Activated CD8-positive, alpha-beta memory T cell treated with anti-CD3 and anti-CD28 coated beads for 48 hours (primary cell): ENCODE data around the gene CAPN14.

Experiments used
- DNase-seq, 3 experiments: peaks; one replicate each; pipeline ENCODE4 v3.0.0-alpha.2; 2020; ENCODE audit warnings: low read depth in 2 of 3, low spot score in 2 of 3

The CAPN14 gene

GRCh38 chr2:31227711-31228125 is 10.4 kb upstream of the CAPN14 start:
- DNase-seq = no peak

- DNase-seq = no peak
These were observed 9.8 kb upstream of the CAPN14 start for GRCh38 chr2:31227110-31227509.

GRCh38 chr2:31226266-31226665 is 9.0 kb upstream of the CAPN14 start:
- no peak for DNase-seq

GRCh38 chr2:31223749-31224148 is 6.4 kb upstream of the CAPN14 start:
- DNase-seq = no peak

- DNase-seq = no peak
These were observed 5.7 kb upstream of the CAPN14 start for GRCh38 chr2:31223026-31223425.

GRCh38 chr2:31222071-31222470 is 4.8 kb upstream of the CAPN14 start:
- no peak for DNase-seq

- DNase-seq = no peak
These were observed 4.2 kb upstream of the CAPN14 start for GRCh38 chr2:31221544-31221943.

GRCh38 chr2:31219131-31219969 is 2.0 kb upstream of the CAPN14 start:
- DNase-seq = no peak

GRCh38 chr2:31216734-31217133 is 581 bp downstream of the CAPN14 start:
- no peak for DNase-seq

GRCh38 chr2:31214444-31214915 is 2.8 kb downstream of the CAPN14 start:
- DNase-seq = no peak

GRCh38 chr2:31213601-31214443 is 3.5 kb downstream of the CAPN14 start:
- no peak for DNase-seq

- DNase-seq = no peak
These were observed 4.4 kb downstream of the CAPN14 start for GRCh38 chr2:31212659-31213600.

GRCh38 chr2:31208240-31208639 is 9.1 kb downstream of the CAPN14 start:
- no peak for DNase-seq

- no peak for DNase-seq
These were observed 9.5 kb downstream of the CAPN14 start for GRCh38 chr2:31207790-31208189.

GRCh38 chr2:31205613-31206012 is 11.7 kb downstream of the CAPN14 start:
- DNase-seq = no peak

- DNase-seq = no peak
These were observed 12.1 kb downstream of the CAPN14 start for GRCh38 chr2:31205186-31205585.

- no peak for DNase-seq
These were observed 12.5 kb downstream of the CAPN14 start for GRCh38 chr2:31204783-31205182.

- no peak for DNase-seq
These were observed 13.4 kb downstream of the CAPN14 start for GRCh38 chr2:31203916-31204315.

GRCh38 chr2:31202833-31203232 is 14.5 kb downstream of the CAPN14 start:
- DNase-seq = no peak

GRCh38 chr2:31202041-31202440 is 15.3 kb downstream of the CAPN14 start:
- DNase-seq = no peak

GRCh38 chr2:31200972-31201371 is 16.3 kb downstream of the CAPN14 start:
- no peak for DNase-seq
